ENCODE measurements around the gene TNXB.
"Not testable (repeated sequence)": the region's sequence is repeated elsewhere in the genome, so short reads cannot be mapped to it uniquely, and the experiment has no call there.

TNXB gene

GRCh38 chr6:32028631-32029030 lies 80.5 kb downstream of the TNXB start:
- H3K27ac ChIP-seq (ENCODE audit: insufficient read depth in 1 of 2, low read depth in 1 of 2, low read length in 2 of 2, poor library complexity in 1 of 2, severe bottlenecking in 2 of 2); H3K27me3 ChIP-seq (replicated peaks in 2 of 5; ENCODE audit: control insufficient read depth in 4 of 5, insufficient read depth in 5 of 5, low read length in 4 of 5); POLR2A ChIA-PET; CTCF ChIA-PET; H3K9me3 ChIP-seq (ENCODE audit: control extremely low read depth in 1 of 5, control insufficient read depth in 4 of 5, insufficient read depth in 2 of 5, low read depth in 1 of 5, low read length in 4 of 5); H3K36me3 ChIP-seq (ENCODE audit: control insufficient read depth in 4 of 4, insufficient read depth in 4 of 4, low read length in 3 of 4); DNase-seq; H3K4me3 ChIP-seq (ENCODE audit: control insufficient read depth in 1 of 7, extremely low read depth in 1 of 7, insufficient read depth in 4 of 7, low read depth in 2 of 7, low read length in 6 of 7); H3K4me1 ChIP-seq (ENCODE audit: control extremely low read depth in 1 of 4, control insufficient read depth in 4 of 4, insufficient read depth in 4 of 4, low read length in 3 of 4): not testable (repeated sequence)
- WGBS (ENCODE audit: insufficient coverage), result 67% methylated on average over 2 of the region's 10 CpGs

DNA sequence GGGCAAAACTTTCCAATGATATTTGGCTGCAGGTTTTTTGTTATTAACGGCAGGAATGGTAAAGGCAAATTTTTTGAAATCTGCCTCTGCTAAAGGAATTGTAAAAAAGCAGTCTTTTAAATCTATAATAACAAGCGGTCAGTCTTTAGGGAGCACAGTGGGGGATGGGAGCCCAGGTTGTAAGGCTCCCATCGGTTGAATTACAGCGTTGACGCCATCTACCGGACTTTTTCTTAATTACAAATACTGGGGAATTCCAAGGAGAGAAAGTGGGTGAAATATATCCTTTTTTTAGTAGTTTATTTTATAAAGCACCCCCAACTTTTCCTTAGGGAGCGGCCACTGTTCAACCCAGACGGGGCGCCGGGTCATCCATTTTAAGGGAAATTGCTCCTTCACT lies 87.0 kb downstream of the TNXB start:
- H3K4me3 ChIP-seq (ENCODE audit: control insufficient read depth in 1 of 7, extremely low read depth in 1 of 7, insufficient read depth in 4 of 7, low read depth in 2 of 7, low read length in 6 of 7); H3K9me3 ChIP-seq (ENCODE audit: control extremely low read depth in 1 of 5, control insufficient read depth in 4 of 5, insufficient read depth in 2 of 5, low read depth in 1 of 5, low read length in 4 of 5); POLR2A ChIA-PET; DNase-seq; H3K27ac ChIP-seq (ENCODE audit: insufficient read depth in 1 of 2, low read depth in 1 of 2, low read length in 2 of 2, poor library complexity in 1 of 2, severe bottlenecking in 2 of 2); H3K4me1 ChIP-seq (ENCODE audit: control extremely low read depth in 1 of 4, control insufficient read depth in 4 of 4, insufficient read depth in 4 of 4, low read length in 3 of 4); H3K36me3 ChIP-seq (ENCODE audit: control insufficient read depth in 4 of 4, insufficient read depth in 4 of 4, low read length in 3 of 4); H3K27me3 ChIP-seq (replicated peaks in 2 of 5; ENCODE audit: control insufficient read depth in 4 of 5, insufficient read depth in 5 of 5, low read length in 4 of 5); CTCF ChIA-PET: not testable (repeated sequence)
- no CpG with 5 or more reads among the region's 10 CpGs for WGBS (ENCODE audit: insufficient coverage)

GRCh38 chr6:32014547-32014946 lies 94.6 kb downstream of the TNXB start, which contains the start of gene C4B:
Gene C4B (plus strand): TSS chr6:32014795. CDS start chr6:32014846, 51 bp downstream.
- H3K4me3 ChIP-seq (ENCODE audit: control insufficient read depth in 1 of 7, extremely low read depth in 1 of 7, insufficient read depth in 4 of 7, low read depth in 2 of 7, low read length in 6 of 7); H3K4me1 ChIP-seq (ENCODE audit: control extremely low read depth in 1 of 4, control insufficient read depth in 4 of 4, insufficient read depth in 4 of 4, low read length in 3 of 4); DNase-seq; H3K27me3 ChIP-seq (replicated peaks in 2 of 5; ENCODE audit: control insufficient read depth in 4 of 5, insufficient read depth in 5 of 5, low read length in 4 of 5); H3K36me3 ChIP-seq (ENCODE audit: control insufficient read depth in 4 of 4, insufficient read depth in 4 of 4, low read length in 3 of 4); POLR2A ChIA-PET; CTCF ChIA-PET; H3K9me3 ChIP-seq (ENCODE audit: control extremely low read depth in 1 of 5, control insufficient read depth in 4 of 5, insufficient read depth in 2 of 5, low read depth in 1 of 5, low read length in 4 of 5); H3K27ac ChIP-seq (ENCODE audit: insufficient read depth in 1 of 2, low read depth in 1 of 2, low read length in 2 of 2, poor library complexity in 1 of 2, severe bottlenecking in 2 of 2): not testable (repeated sequence)
- WGBS (ENCODE audit: insufficient coverage), result no CpG with 5 or more reads among the region's 6 CpGs

DNA sequence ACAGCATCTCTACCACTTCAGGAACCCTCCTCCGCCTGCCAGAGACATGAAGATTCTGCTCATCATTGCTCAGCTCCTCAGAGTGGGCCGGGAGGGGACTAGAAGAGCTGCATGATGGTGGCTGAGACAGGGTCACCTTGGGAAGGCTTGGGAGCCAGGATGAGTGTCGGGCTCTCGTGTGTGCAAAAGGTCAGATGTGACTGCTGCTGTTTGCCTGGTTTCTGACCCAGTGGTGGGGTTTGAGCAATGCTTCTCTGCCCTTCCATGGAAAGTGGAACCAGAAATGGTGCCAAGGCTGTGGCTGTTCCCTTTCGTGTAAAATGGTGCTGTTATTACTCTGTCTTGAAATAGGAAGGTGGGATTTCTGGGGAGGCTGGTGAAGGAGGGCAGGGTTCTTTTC lies 95.4 kb downstream of the TNXB start:
- CTCF ChIA-PET; H3K27me3 ChIP-seq (replicated peaks in 2 of 5; ENCODE audit: control insufficient read depth in 4 of 5, insufficient read depth in 5 of 5, low read length in 4 of 5); H3K9me3 ChIP-seq (ENCODE audit: control extremely low read depth in 1 of 5, control insufficient read depth in 4 of 5, insufficient read depth in 2 of 5, low read depth in 1 of 5, low read length in 4 of 5); H3K36me3 ChIP-seq (ENCODE audit: control insufficient read depth in 4 of 4, insufficient read depth in 4 of 4, low read length in 3 of 4); H3K4me3 ChIP-seq (ENCODE audit: control insufficient read depth in 1 of 7, extremely low read depth in 1 of 7, insufficient read depth in 4 of 7, low read depth in 2 of 7, low read length in 6 of 7); POLR2A ChIA-PET; H3K27ac ChIP-seq (ENCODE audit: insufficient read depth in 1 of 2, low read depth in 1 of 2, low read length in 2 of 2, poor library complexity in 1 of 2, severe bottlenecking in 2 of 2); DNase-seq; H3K4me1 ChIP-seq (ENCODE audit: control extremely low read depth in 1 of 4, control insufficient read depth in 4 of 4, insufficient read depth in 4 of 4, low read length in 3 of 4): not testable (repeated sequence)
- WGBS (ENCODE audit: insufficient coverage), result no CpG with 5 or more reads among the region's 5 CpGs

DNA sequence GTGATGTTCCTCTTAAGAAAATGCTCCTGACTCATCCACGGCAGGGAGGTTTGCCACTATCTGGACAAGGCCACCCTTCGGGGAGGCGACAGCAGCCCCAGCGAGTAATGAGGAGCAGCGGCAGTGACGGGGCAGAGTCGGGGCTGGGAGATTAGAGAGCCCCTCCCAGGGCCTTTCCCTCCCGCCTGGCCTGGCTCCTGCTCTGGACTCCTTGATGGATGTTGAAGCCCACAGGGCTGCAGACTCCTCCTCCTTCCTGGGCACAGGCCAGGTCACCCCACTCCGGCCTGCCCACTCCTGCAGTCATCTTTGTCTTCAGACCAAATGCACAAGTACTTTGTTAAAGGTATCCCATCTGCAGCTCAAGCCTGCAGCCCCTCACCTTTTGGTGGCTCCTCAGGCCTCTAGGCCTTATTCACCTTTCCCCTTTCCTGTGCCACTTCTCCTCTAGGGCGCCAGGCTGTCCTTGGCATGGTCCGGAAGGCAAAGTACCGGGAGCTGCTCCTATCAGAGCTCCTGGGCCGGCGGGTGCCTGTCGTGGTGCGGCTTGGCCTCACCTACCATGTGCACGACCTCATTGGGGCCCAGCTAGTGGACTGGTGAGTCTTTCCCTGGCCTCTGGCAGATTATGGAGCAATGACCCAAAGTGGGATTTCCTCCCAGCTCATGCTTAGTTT lies 96.1 kb downstream of the TNXB start:
- H3K4me1 ChIP-seq (ENCODE audit: control extremely low read depth in 1 of 4, control insufficient read depth in 4 of 4, insufficient read depth in 4 of 4, low read length in 3 of 4); POLR2A ChIA-PET; H3K9me3 ChIP-seq (ENCODE audit: control extremely low read depth in 1 of 5, control insufficient read depth in 4 of 5, insufficient read depth in 2 of 5, low read depth in 1 of 5, low read length in 4 of 5); H3K27me3 ChIP-seq (replicated peaks in 2 of 5; ENCODE audit: control insufficient read depth in 4 of 5, insufficient read depth in 5 of 5, low read length in 4 of 5); H3K36me3 ChIP-seq (ENCODE audit: control insufficient read depth in 4 of 4, insufficient read depth in 4 of 4, low read length in 3 of 4); DNase-seq; H3K27ac ChIP-seq (ENCODE audit: insufficient read depth in 1 of 2, low read depth in 1 of 2, low read length in 2 of 2, poor library complexity in 1 of 2, severe bottlenecking in 2 of 2); CTCF ChIA-PET; H3K4me3 ChIP-seq (ENCODE audit: control insufficient read depth in 1 of 7, extremely low read depth in 1 of 7, insufficient read depth in 4 of 7, low read depth in 2 of 7, low read length in 6 of 7): not testable (repeated sequence)
- 100% methylated on average over 3 of the region's 17 CpGs for WGBS (ENCODE audit: insufficient coverage)

- DNase-seq; H3K36me3 ChIP-seq (ENCODE audit: control insufficient read depth in 4 of 4, insufficient read depth in 4 of 4, low read length in 3 of 4); H3K27ac ChIP-seq (ENCODE audit: insufficient read depth in 1 of 2, low read depth in 1 of 2, low read length in 2 of 2, poor library complexity in 1 of 2, severe bottlenecking in 2 of 2); H3K4me3 ChIP-seq (ENCODE audit: control insufficient read depth in 1 of 7, extremely low read depth in 1 of 7, insufficient read depth in 4 of 7, low read depth in 2 of 7, low read length in 6 of 7); POLR2A ChIA-PET; H3K4me1 ChIP-seq (ENCODE audit: control extremely low read depth in 1 of 4, control insufficient read depth in 4 of 4, insufficient read depth in 4 of 4, low read length in 3 of 4); H3K9me3 ChIP-seq (ENCODE audit: control extremely low read depth in 1 of 5, control insufficient read depth in 4 of 5, insufficient read depth in 2 of 5, low read depth in 1 of 5, low read length in 4 of 5); CTCF ChIA-PET; H3K27me3 ChIP-seq (replicated peaks in 2 of 5; ENCODE audit: control insufficient read depth in 4 of 5, insufficient read depth in 5 of 5, low read length in 4 of 5): not testable (repeated sequence)
- no CpG with 5 or more reads among the region's 27 CpGs for WGBS (ENCODE audit: insufficient coverage)
Measured at GRCh38 chr6:32010856-32011530, 98.1 kb downstream of the TNXB start.

DNA sequence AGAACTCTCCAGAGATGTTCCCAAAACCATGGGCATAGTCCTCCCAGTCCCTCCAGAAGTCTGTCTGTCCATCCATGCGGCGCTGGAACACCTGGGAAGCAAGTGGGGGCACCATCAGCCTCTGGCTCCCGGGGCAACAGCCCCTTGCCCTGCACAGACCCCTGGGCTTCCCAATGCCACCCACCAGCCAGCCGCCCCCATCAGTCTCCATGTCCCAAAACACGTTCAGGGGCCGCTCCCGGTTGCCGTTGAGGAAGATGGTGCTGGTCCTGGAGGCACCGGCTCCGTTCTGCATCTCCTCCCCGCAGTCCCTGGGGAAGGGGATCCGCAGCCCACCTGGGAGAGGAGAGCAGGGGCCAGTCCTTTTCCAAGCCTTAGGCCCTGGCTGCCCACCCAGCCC lies 99.6 kb downstream of the TNXB start:
- H3K36me3 ChIP-seq (ENCODE audit: control insufficient read depth in 4 of 4, insufficient read depth in 4 of 4, low read length in 3 of 4); H3K4me3 ChIP-seq (ENCODE audit: control insufficient read depth in 1 of 7, extremely low read depth in 1 of 7, insufficient read depth in 4 of 7, low read depth in 2 of 7, low read length in 6 of 7); H3K27me3 ChIP-seq (replicated peaks in 2 of 5; ENCODE audit: control insufficient read depth in 4 of 5, insufficient read depth in 5 of 5, low read length in 4 of 5); CTCF ChIA-PET; DNase-seq; H3K4me1 ChIP-seq (ENCODE audit: control extremely low read depth in 1 of 4, control insufficient read depth in 4 of 4, insufficient read depth in 4 of 4, low read length in 3 of 4); H3K27ac ChIP-seq (ENCODE audit: insufficient read depth in 1 of 2, low read depth in 1 of 2, low read length in 2 of 2, poor library complexity in 1 of 2, severe bottlenecking in 2 of 2); POLR2A ChIA-PET; H3K9me3 ChIP-seq (ENCODE audit: control extremely low read depth in 1 of 5, control insufficient read depth in 4 of 5, insufficient read depth in 2 of 5, low read depth in 1 of 5, low read length in 4 of 5): not testable (repeated sequence)
- WGBS (ENCODE audit: insufficient coverage), result 86% methylated on average over 1 of the region's 12 CpGs

All from common myeloid progenitor, CD34-positive (primary cell).